Fibroblast of lung (primary cell): ENCODE data around the gene CLEC16A.

Experiments used
- EZH2 ChIP-seq: IDR thresholded peaks from 2 replicates; pipeline ENCODE4 v1.5.1; 2012; ENCODE audit warnings: low read length, control low read depth, mild to moderate bottlenecking; ENCODE audit errors: missing control alignments
- TF ChIP-seq, protein P1 (sequence below), 2 donors: IDR thresholded peaks in 1 of 2; conservative IDR thresholded peaks in 1 of 2; 1 replicate in 1 of 2; 2 replicates in 1 of 2; pipeline ENCODE4 v1.5.1; 2011 to 2012; ENCODE audit warnings: low read length in 2 of 2, control low read depth in 1 of 2, inconsistent platforms in 1 of 2, low read depth in 1 of 2, mild to moderate bottlenecking in 1 of 2

DNA sequence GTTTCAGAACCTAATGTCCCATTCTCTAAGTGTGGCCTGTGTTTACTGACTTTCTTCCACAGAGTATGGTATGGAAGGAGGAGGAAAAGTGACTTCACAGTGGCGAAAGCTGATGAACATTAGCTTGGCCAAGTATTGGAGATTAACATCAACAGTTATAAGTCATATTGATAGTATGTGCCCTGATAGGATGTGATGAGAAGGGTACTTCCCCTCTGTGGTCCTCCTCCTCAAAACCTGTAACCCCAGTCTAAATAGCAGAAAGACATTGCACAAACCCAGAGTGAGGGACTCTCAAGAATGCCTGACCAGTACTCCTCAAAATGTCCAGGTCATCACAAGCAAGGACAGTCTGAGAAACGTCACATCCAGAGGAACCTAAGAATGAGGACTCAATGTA is 73.1 kb downstream of the CLEC16A start:
- TF ChIP-seq, protein P1, sequence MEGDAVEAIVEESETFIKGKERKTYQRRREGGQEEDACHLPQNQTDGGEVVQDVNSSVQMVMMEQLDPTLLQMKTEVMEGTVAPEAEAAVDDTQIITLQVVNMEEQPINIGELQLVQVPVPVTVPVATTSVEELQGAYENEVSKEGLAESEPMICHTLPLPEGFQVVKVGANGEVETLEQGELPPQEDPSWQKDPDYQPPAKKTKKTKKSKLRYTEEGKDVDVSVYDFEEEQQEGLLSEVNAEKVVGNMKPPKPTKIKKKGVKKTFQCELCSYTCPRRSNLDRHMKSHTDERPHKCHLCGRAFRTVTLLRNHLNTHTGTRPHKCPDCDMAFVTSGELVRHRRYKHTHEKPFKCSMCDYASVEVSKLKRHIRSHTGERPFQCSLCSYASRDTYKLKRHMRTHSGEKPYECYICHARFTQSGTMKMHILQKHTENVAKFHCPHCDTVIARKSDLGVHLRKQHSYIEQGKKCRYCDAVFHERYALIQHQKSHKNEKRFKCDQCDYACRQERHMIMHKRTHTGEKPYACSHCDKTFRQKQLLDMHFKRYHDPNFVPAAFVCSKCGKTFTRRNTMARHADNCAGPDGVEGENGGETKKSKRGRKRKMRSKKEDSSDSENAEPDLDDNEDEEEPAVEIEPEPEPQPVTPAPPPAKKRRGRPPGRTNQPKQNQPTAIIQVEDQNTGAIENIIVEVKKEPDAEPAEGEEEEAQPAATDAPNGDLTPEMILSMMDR (conservative IDR thresholded peaks at IDR 0.05 in 1 of 2, IDR thresholded peaks at IDR 0.05 in 1 of 2; ENCODE audit: low read depth in 1 of 2, low read length in 2 of 2): no peak
- TF ChIP-seq EZH2: no peak
